ENCODE measurements around the gene IFI6. TPM values are rescaled to one million over a fixed set of nuclear protein-coding genes. Genes with fewer than 3 reads are reported as not detected.

Gene IFI6
- total RNA-seq, 4 donors from 2014 or later: 28.4 to 420 (median 77.5) TPM

DNA sequence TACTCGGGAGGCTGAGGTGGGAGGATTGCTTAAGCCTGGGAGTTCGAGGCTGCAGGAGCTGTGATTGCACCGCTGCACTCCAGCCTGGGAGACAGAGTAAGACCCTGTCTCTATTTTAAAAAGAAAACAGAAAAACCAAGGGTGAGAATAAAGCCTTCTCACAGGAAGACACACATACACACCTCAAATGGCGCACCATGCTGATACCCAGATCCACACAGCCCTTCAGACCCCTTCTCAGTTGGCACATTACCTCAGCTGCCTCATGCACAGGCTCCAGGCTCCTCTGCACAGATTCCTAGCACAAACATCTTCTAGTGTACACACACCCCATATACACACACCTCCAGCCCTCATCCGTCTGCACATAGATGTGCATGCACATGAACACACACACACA is 44.9 kb downstream of the IFI6 start:
- TF ChIP-seq, protein P1, sequence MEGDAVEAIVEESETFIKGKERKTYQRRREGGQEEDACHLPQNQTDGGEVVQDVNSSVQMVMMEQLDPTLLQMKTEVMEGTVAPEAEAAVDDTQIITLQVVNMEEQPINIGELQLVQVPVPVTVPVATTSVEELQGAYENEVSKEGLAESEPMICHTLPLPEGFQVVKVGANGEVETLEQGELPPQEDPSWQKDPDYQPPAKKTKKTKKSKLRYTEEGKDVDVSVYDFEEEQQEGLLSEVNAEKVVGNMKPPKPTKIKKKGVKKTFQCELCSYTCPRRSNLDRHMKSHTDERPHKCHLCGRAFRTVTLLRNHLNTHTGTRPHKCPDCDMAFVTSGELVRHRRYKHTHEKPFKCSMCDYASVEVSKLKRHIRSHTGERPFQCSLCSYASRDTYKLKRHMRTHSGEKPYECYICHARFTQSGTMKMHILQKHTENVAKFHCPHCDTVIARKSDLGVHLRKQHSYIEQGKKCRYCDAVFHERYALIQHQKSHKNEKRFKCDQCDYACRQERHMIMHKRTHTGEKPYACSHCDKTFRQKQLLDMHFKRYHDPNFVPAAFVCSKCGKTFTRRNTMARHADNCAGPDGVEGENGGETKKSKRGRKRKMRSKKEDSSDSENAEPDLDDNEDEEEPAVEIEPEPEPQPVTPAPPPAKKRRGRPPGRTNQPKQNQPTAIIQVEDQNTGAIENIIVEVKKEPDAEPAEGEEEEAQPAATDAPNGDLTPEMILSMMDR (IDR thresholded peaks at IDR 0.05; ENCODE audit: low read depth): no peak

DNA sequence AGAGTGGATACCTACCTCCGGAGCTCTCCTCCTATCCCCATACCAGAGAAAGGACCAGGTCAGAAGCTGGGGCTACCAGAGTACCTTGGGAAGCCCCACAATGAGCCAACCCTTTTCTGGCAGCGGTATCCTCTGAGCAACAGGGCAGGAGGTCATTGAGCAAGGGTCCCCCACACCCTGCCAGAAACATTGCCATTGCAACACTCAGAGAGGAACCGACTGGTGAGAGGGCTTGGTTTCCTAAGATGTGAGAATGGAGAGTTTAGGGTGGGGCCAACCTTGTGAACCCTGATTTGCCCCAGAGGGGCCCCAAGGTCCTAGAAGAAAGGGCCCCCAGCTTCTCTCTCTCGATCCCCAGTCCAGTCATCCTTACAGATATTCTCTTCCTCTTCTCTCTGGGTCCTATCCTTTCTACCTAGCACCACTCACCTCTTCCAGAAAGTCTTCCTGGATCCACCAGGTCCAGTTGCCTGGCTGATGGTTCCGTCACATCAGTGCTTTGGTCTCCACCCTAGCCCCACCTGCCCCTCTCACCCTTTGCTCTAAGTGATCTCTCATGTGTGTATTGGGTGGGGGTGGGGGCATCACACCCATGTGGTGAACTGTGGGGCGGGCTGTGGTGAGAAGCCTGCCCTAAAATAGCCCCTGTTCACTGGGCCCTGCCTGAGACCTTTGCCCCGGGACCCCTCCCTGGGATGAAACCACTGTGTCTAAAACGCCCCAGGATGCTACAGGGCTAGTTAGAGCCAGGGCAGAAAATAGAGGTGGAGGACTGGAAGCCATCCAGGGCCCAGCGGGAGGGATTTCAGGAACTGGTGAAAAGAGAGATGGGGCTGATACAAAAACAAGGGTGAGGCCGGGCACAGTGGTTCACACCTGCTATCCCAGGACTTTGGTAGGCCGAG is 45.7 kb downstream of the IFI6 start:
- TF ChIP-seq, protein P1 (IDR thresholded peaks at IDR 0.05; ENCODE audit: low read depth): no peak

DNA sequence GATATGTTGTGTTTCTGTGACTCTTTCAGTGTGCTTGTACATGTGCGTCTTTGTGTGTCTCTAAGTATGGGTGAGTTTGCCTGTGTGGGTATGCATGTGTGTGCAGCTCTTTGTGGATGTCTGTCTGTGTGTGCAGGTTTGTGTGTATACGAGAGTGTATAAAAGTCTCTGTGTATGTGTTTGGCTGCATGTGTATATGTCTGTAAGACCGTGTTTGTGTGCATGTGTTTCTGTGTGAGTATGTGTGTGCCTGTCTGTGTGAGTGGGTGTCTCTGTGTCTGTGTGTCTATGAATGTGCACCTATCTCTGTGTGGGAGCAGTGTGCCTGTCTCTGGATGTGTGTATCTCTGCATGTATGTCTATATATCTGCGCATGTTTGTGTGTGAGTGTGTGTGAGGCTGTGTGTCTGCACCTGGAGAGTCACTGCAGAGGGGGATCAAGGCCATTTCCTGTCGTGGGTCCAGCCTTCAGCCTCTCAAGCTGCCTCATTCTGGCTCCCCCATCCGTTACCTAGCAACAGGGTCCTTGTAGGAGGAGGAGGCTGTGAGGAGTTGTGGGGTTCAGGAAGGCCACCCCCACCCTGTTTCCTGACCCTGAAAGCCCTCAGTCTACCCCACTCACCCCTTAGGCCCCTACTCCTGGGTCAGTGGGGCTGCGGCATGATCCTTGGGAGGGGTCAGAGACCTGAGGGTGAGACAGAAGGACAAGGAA is 47.4 kb downstream of the IFI6 start:
- TF ChIP-seq, protein P1 (IDR thresholded peaks at IDR 0.05; ENCODE audit: low read depth): no peak

DNA sequence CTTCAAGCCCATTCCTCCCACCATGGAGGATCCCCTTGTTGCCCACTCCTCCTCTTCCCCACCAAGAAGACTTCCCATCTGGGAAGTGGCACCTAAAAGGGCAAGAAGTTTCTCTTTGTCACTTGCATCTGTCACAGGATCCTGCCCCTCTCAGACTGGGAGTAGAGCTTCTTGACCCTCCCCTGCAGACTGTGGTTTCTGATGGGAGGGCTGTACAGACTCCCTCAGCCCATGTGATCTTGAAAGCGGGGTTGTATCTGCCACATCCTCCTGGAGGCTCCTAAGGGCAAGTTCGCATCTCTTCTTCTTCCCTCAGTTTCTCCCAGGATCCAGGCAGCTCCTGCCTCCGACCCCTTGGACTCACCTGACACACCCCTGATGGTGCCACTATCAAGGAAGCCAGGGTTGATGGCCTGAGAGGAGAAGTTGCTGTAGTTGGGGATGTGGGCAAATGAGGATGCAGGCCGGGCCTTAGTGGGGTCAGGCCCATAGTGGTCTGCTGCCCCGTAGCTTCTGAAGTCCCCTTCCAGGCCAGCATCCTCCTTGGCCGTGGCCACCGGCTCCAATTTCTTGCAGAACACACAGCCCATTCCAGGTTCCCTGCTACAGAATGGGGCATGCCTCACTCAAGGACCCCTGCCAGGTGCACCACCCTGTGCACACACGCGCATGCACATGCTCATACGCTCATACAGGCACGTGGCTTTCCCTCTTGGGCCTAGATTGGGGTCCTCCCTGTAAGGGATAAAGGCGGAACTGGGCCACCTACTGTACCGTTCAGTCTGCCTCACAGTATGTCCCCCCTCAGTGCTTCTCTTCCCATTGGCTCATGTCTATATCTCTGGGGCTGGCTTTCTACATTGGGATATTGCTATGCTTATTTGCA is 48.4 kb downstream of the IFI6 start:
- TF ChIP-seq, protein P1 (IDR thresholded peaks at IDR 0.05; ENCODE audit: low read depth): no peak

DNA sequence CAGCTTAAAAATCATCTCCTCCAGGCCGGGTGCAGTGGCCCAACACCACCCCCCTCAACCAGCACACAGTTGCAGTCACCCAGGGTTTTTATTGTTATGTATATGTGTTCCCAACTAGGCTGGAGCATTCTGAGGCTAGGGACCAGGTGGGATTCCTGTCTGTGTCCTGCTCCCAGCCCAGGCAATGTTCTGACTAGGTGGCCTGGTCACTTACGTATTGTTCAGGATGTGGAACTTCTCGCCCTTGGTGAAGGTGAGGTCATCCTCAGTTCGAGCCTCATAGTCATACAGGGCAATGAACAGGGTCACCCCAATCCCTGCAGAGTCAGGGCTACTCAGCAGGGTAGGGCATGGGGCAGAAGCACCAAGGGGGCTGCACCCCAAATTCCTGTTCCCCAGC is 49.2 kb downstream of the IFI6 start:
- TF ChIP-seq, protein P1 (IDR thresholded peaks at IDR 0.05; ENCODE audit: low read depth): no peak

DNA sequence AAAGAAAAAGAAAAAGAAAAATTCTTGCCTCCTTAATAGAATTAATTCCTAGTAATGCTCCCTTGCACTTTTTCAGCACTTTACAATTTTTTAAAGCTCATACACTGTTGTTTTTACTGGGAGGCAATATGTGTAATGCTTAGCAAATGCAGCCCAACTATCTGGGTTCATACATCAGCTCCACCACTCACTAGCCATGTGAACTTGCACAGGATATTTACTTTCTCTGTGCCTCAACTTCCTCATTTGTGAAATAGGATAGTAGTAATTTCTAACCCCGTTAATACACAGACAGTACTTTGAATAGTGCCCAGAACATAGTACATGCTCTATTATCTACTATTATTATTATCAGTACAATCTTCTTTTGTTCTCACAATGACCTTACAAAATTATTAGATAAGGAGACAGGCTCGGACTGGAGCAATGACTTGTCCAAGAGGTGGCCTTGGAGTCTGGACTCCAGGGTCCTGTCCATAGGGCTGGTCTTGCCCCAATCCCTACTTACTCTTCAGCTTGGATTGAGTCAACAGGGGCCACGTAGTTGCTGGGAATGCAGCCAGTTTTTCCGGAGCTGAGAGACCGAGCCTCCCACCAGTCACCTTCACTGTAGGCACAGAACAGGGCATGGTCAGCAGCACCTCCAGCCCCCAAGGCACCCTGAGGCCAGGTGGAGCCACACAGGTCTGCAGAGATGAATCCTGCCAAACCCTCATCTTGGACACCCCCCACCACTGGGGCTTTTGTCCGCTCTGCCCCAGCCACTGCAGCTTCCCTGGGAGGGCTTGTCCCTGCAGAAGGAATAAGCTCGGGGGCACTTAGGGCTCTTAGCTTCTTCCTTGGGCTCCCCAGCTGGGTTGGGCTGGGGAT is 50.7 kb downstream of the IFI6 start:
- TF ChIP-seq, protein P1 (IDR thresholded peaks at IDR 0.05; ENCODE audit: low read depth): no peak

Data from subcutaneous adipose tissue (tissue), 4 donors.